PC-9 (cell line): ENCODE results near the gene TMEM80.

Source experiments
- EZH2 ChIP-seq: fragments of 200-600 bp; sonication (generic); IDR thresholded peaks from 2 replicates; pipeline ENCODE4 v1.8.0; 2017; ENCODE audit warnings: antibody characterized with exemption, low read depth
- TF ChIP-seq, protein P1 (sequence below): fragments of 200-600 bp; sonication (generic); conservative IDR thresholded peaks from 2 replicates; pipeline ENCODE4 v1.6.1; 2017; ENCODE audit warnings: mixed run types, antibody characterized with exemption, mild to moderate bottlenecking, moderate library complexity

DNA sequence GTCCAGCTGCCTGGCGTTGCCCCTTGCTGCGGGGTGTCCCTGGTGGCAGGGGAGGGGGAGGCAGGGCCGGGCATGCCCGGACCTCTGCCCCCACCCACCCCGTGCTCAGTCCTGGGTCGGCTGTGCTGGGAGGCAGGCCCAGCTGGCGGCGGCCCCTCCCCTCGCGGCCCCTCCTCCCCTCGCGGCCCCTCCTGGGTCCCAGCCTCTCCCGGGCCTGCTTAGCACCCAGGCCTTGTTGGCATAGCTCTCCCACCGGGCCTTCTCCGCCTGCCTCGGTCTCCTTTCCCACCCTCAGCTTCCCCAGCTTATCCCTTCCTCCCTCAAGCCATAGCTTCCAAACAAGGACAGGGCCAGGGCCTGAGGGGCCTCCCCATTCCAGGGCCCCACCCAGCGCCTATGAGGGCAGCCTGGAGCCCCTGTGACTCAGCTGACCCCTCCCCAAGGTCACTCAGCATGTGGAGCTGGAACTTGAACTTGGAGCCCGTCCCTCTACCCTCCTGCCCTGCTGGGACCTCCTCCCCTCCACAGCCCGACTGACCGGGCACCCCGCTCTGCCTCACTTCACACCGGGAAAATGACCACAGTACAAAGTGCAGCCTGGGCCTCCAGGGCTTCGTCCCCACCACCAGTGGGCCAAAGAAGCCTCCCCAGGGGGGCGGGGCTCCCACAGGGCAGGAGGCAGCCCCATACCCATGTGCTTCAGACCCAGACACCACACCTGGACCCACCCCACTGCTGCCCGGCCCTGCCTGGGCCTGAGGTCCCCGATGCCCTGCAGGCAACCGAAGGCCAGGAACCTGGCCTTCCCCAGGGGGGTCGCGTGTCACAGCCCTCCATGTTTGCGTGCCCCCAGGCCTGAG lies 11.6 kb downstream of the TMEM80 start:
- TF ChIP-seq, protein P1, sequence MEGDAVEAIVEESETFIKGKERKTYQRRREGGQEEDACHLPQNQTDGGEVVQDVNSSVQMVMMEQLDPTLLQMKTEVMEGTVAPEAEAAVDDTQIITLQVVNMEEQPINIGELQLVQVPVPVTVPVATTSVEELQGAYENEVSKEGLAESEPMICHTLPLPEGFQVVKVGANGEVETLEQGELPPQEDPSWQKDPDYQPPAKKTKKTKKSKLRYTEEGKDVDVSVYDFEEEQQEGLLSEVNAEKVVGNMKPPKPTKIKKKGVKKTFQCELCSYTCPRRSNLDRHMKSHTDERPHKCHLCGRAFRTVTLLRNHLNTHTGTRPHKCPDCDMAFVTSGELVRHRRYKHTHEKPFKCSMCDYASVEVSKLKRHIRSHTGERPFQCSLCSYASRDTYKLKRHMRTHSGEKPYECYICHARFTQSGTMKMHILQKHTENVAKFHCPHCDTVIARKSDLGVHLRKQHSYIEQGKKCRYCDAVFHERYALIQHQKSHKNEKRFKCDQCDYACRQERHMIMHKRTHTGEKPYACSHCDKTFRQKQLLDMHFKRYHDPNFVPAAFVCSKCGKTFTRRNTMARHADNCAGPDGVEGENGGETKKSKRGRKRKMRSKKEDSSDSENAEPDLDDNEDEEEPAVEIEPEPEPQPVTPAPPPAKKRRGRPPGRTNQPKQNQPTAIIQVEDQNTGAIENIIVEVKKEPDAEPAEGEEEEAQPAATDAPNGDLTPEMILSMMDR, result no peak
- TF ChIP-seq EZH2, result no peak
